DMS79 treated with DMSO at 0.1 percent for 48 hours (cell line): ENCODE data around the gene USP31.
A peak's percentile ranks its signal among the peaks of the same experiment; 100 is the strongest.

Experiments
- DNase-seq: peaks from one replicate; lab custom pipeline; 2025; lab: John Stamatoyannopoulos, UW

The USP31 gene, protein sequence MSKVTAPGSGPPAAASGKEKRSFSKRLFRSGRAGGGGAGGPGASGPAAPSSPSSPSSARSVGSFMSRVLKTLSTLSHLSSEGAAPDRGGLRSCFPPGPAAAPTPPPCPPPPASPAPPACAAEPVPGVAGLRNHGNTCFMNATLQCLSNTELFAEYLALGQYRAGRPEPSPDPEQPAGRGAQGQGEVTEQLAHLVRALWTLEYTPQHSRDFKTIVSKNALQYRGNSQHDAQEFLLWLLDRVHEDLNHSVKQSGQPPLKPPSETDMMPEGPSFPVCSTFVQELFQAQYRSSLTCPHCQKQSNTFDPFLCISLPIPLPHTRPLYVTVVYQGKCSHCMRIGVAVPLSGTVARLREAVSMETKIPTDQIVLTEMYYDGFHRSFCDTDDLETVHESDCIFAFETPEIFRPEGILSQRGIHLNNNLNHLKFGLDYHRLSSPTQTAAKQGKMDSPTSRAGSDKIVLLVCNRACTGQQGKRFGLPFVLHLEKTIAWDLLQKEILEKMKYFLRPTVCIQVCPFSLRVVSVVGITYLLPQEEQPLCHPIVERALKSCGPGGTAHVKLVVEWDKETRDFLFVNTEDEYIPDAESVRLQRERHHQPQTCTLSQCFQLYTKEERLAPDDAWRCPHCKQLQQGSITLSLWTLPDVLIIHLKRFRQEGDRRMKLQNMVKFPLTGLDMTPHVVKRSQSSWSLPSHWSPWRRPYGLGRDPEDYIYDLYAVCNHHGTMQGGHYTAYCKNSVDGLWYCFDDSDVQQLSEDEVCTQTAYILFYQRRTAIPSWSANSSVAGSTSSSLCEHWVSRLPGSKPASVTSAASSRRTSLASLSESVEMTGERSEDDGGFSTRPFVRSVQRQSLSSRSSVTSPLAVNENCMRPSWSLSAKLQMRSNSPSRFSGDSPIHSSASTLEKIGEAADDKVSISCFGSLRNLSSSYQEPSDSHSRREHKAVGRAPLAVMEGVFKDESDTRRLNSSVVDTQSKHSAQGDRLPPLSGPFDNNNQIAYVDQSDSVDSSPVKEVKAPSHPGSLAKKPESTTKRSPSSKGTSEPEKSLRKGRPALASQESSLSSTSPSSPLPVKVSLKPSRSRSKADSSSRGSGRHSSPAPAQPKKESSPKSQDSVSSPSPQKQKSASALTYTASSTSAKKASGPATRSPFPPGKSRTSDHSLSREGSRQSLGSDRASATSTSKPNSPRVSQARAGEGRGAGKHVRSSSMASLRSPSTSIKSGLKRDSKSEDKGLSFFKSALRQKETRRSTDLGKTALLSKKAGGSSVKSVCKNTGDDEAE (N-terminal part only)

DNA sequence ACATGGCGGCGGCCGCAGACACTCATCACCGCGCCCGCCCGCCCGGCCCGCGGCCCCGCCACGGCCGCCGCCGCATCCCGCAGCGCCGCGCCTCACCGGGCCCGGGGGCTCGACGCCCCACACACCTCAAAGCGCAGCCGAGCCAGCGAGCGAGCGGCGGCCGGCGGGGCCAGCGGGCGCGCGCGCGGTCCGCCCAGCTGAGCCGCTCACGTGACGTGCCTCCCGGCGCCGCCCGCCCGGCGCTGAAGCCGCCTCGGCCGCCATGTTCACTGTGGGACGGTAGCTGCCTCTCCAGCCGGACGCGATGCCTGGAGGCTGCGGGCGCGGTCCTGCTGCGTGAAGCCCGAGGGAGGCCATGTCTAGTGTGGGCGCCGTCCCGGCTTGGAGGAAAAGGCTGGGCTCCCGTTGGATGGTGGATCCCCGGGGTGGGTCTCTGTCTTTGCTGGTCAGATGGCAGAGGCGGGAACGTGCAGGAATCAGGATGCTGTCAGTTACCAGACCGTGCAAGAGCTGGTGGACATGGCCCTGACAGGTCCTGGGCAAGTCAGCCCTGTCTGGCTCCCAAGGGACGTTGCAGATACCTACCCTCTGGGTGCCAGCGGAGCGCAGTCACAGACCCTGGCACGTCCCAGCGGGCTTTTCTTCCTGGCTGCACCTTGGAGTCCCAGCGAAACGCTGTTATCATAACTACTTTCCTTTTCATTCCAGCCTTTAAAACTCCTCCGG is at the start of gene USP31:
Gene USP31, minus strand, starts transcription at position 186 of the 726 bp plus-strand sequence. Its CDS starts 182 bp downstream, at position 4.
- peak; percentile 94 for DNase-seq

- no peak for DNase-seq
These were observed 47.3 kb upstream of the USP31 start for GRCh38 chr16:23196539-23196938.

GRCh38 chr16:23195366-23195978 is 46.2 kb upstream of the USP31 start:
- no peak for DNase-seq

GRCh38 chr16:23194497-23195221 is 45.4 kb upstream of the USP31 start:
- no peak for DNase-seq

DNA sequence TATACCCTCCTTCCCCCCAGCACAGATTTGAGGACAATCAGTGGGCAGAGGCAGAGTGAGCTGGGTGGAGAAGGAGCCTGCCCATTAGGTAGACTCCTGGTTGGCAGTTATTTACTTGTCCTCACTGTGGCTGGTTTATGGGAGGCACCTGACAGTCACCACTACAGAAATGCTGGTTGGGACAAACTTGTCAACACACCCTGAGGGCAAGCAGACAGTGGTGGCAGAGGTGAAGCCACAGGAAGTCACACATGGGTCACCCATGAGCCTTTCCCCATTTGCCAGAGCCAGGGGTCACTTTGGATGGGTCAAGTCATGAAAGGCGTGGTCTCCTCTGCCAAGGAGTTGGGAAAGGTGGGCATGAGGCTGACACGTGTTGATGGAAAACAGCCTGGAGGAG is 39.7 kb upstream of the USP31 start:
- no peak for DNase-seq

- DNase-seq = no peak
These were observed 38.1 kb upstream of the USP31 start for GRCh38 chr16:23187341-23187740.

- no peak for DNase-seq
These were observed 36.9 kb upstream of the USP31 start for GRCh38 chr16:23186171-23186570.

DNA sequence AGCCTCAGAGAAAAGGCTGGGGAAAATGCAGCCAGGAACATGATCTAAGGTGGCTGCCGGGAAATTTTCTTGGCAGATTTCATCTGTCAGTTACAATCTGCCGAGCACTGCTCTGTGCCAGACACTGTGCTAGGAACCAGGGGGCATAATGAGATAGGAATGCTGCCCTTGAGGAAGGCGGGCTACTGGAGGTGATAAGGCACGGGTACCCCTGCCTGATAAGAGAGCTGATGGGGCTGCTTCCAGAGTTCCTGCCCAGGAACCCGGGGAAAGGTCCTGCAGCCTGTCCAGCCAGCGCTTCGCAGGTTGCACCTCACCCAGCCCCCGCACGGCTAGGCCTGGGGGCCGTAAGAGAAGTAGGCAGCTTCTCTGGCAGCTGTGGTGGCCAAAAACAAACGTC is 36.4 kb upstream of the USP31 start:
- DNase-seq = no peak

DNA sequence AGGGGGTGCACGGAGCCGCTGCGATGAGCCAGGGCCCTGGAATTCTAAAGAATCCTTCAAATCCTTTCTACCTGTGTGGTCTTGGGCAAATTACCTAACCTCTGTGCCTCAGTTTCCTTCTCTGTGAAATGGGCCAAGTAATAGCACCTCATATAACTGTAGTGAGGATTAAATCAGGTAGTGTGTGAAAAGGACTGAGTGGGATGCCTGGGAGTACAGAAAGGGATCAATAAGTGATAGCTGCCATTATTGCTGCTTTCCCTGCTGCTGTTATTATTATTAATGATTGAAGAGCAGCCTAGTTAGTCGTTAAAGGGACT is 34.3 kb upstream of the USP31 start:
- DNase-seq = no peak

GRCh38 chr16:23182679-23183542 is 33.7 kb upstream of the USP31 start, which contains the start of gene SCNN1G:
SCNN1G (plus strand) TSS chr16:23182745; CDS start chr16:23186272, 3,527 bp downstream.
- peak; percentile 68 for DNase-seq

DNA sequence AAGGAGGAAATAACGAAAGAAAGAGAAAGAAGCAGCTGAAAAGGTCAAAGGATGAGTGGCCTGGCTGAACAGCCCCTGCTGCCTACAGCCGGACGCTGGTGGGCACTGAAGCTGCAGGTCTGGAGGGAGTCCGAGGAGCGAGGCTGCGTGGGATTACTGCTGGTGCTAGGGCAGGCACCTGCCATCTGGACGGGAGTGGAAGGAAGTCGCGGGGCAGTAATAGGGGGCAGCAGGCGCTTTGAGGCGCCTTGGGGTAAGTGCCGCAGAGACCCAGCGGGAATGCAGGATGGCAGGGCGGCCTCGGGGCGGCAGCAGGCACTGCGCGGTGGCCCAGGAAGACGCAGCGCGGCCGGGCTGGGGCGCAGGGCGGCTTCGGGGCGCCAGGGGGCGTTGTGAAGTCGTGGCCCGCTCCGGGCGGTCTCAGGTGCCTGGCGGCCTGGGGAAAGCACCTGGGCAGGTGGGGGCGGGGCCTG is 33.0 kb upstream of the USP31 start:
- peak; percentile 63 for DNase-seq

GRCh38 chr16:23181506-23181905 is 32.3 kb upstream of the USP31 start:
- no peak for DNase-seq

- DNase-seq = no peak
These were observed 26.4 kb upstream of the USP31 start for GRCh38 chr16:23175651-23176050.

DNA sequence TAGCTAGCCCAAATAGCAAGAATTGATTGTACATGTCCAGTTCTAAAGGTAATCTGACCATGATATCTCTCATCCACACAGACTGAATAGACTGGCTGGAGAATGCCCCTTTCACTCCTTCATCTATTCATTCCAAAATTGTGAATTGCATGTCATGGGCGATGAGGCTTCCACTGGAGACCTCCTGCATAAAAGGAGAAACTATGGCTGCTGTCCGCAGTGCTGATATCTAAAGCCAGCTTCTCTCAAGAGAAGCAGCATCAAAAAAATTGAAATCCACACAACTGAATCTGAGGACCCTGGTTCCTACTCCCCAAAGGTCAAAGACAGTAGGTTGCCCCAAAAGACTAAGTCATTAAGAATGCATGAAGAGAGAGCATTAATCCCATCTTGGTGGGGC is 25.4 kb upstream of the USP31 start:
- DNase-seq = no peak

DNA sequence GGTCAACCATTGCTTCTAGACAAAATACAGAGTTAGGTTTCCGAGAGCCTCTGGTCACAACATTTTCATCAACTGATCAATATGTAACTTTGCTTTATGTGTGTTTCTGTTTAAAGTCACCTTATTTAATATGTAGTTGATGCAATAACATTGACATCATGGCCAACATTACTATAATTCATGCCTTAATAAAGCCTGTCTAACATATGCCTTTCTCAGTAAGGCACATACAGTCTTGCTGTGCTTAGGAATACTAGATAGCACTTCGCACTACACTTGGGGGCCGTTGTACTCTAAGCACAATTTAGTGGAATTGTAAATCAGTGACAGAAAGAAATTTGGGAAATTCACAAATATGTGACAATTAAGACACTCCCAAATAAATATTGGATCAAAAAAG is 23.7 kb upstream of the USP31 start:
- DNase-seq = no peak

- DNase-seq = no peak
These were observed 23.3 kb upstream of the USP31 start for GRCh38 chr16:23172583-23172982.

DNA sequence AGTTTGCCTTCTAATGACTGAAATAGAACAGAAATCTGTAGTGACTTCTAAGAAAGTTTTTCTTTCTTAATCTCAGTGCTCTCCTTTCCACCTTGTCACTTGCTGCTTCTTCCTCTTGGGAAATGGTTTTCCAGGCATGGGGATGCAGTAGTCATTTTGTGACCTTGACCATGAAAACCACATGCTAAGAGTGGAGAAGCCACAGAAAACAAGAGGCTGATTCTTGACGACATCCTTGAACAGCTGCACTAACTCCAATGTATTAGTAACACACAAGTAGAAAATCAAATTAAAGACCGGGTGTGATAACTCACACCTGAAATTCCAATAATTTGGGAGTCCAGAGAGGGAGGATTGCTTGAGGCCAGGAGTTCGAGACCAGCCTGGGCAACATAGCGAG is 15.5 kb upstream of the USP31 start:
- DNase-seq = no peak

DNA sequence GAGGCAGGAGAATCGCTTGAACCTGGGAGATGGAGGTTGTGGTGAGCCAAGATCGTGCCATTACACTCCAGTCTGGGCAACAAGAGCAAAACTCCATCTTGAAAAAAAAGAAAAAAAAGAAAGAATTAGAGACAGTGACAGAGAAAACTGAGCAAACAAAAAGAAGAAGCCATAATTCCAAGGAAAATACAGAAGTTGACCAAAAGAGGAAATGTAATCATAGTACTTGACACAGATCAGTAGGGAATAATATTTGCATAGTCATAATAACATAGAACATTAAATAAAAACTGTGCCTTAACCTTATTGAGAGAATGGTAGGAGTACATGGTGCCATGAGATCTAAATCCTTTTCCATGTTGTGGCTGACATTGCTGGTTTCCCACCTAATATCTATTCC is 14.7 kb upstream of the USP31 start:
- DNase-seq = no peak

DNA sequence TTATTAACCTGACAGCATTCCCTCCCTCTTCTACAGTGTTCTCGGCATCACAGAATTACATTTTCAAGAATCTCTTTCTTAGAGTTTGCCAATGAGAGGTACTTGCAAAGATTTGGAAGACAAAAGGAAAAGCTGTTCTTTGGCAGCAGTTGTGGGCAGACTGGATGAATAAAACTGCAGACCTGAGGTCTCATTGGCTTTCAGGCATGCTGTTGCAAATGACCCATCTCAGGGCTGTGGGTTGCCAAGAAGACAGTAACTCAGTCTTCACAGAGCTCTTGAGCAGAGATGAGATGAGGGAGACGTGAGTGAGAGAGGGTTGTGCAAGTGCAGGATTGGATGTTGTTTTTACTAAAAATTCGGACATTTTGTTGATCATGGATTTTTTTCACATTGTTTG is 11.3 kb upstream of the USP31 start:
- DNase-seq = peak; percentile 82
